SK-N-SH (cell line): ENCODE data around the gene PIGC. TPM values are rescaled to one million over a fixed set of nuclear protein-coding genes. Genes with fewer than 3 reads are reported as not detected.

ENCODE experiments used
- CTCF ChIA-PET: fragments of 300-600, 350-600 bp; formaldehyde crosslinking; extraction: SDS; loops from one replicate; lab custom pipeline; 2021; lab: Yijun Ruan, JAX
- POLR2A ChIA-PET: fragments of 350-600 bp; sonication (Branson Sonifier 250); formaldehyde crosslinking; extraction: SDS; loops from one replicate; lab custom pipeline; 2020; ENCODE audit warnings: antibody characterized with exemption, inconsistent platforms; lab: Yijun Ruan, JAX
- DNase-seq: peaks from one replicate; pipeline ENCODE4 v3.0.0; 2012
- H2AFZ ChIP-seq: fragments of 200-600 bp; sonication (generic); 2 replicates; pipeline ENCODE4 v1.8.1; 2016; ENCODE audit warnings: antibody characterized with exemption, mild to moderate bottlenecking, low read depth
- H3F3A ChIP-seq: fragments of 200-600 bp; sonication (generic); replicated peaks from 2 replicates; pipeline ENCODE3; 2016; ENCODE audit warnings: antibody characterized with exemption, mild to moderate bottlenecking; ENCODE audit not compliant: insufficient read depth
- H3K27ac ChIP-seq, 2 experiments: fragments of 200-500 bp in 1 of 2; fragments of 200-600 bp in 1 of 2; sonication (Bioruptor generic) in 1 of 2; sonication (generic), shearing (Covaris generic) in 1 of 2; 2 replicates each; pipeline versions ENCODE4 v1.5.1 to v1.6.1; 2014 to 2016; ENCODE audit warnings: low read depth in 2 of 2, inconsistent platforms in 1 of 2, low read length in 1 of 2, mild to moderate bottlenecking in 1 of 2, mixed read lengths in 1 of 2
- H3K27me3 ChIP-seq: fragments of 200-600 bp; sonication (generic), shearing (Covaris generic); 2 replicates; pipeline ENCODE4 v1.6.1; 2016; ENCODE audit warnings: mixed run types; ENCODE audit not compliant: insufficient read depth
- H3K36me3 ChIP-seq, 2 experiments: fragments of 200-500 bp in 1 of 2; fragments of 200-600 bp in 1 of 2; sonication (Bioruptor generic) in 1 of 2; sonication (generic) in 1 of 2; replicated peaks in 1 of 2; 2 replicates each; pipeline versions ENCODE3 to v1.5.1; 2014 to 2016; ENCODE audit warnings: low read length in 1 of 2, mild to moderate bottlenecking in 1 of 2; ENCODE audit not compliant: insufficient read depth in 2 of 2, control insufficient read depth in 1 of 2
- H3K4me1 ChIP-seq, 2 experiments: fragments of 200-500 bp in 1 of 2; fragments of 200-600 bp in 1 of 2; sonication (Bioruptor generic) in 1 of 2; sonication (generic), shearing (Covaris generic) in 1 of 2; 2 replicates each; pipeline versions ENCODE4 v1.5.1 to v1.6.1; 2014 to 2016; ENCODE audit warnings: low read depth in 1 of 2, low read length in 1 of 2, mixed run types in 1 of 2; ENCODE audit not compliant: insufficient read depth in 2 of 2, control insufficient read depth in 1 of 2
- H3K4me2 ChIP-seq: fragments of 200-600 bp; sonication (generic), shearing (Covaris generic); 2 replicates; pipeline ENCODE4 v1.6.1; 2017; ENCODE audit warnings: mixed run types
- H3K4me3 ChIP-seq, 2 experiments: fragments of 200-500 bp in 1 of 2; fragments of 200-600 bp in 1 of 2; sonication (Bioruptor generic) in 1 of 2; sonication (generic), shearing (Covaris generic) in 1 of 2; 2 replicates each; pipeline versions ENCODE4 v1.5.1 to v1.8.1; 2014 to 2016; ENCODE audit warnings: low read depth in 2 of 2, inconsistent platforms in 1 of 2, low read length in 1 of 2, mild to moderate bottlenecking in 1 of 2, mixed read lengths in 1 of 2, moderate library complexity in 1 of 2
- H3K79me2 ChIP-seq: fragments of 200-600 bp; sonication (generic); 2 replicates; pipeline ENCODE4 v1.8.1; 2017; ENCODE audit warnings: mild to moderate bottlenecking; ENCODE audit not compliant: insufficient read depth
- H3K9ac ChIP-seq: fragments of 200-600 bp; sonication (generic); 2 replicates; pipeline ENCODE4 v1.6.1; 2017; ENCODE audit warnings: mixed run types
- H3K9me2 ChIP-seq: fragments of 200-600 bp; sonication (generic); 2 replicates; pipeline ENCODE4 v1.6.1; 2017; ENCODE audit warnings: mixed run types
- H3K9me3 ChIP-seq: fragments of 200-600 bp; sonication (generic); 2 replicates; pipeline ENCODE4 v1.6.1; 2017; ENCODE audit warnings: mixed run types, mild to moderate bottlenecking, moderate library complexity
- H4K20me1 ChIP-seq: fragments of 200-600 bp; sonication (generic); 2 replicates; pipeline ENCODE4 v1.6.1; 2017; ENCODE audit warnings: mild to moderate bottlenecking, mixed run types; ENCODE audit not compliant: insufficient read depth
- SIN3A ChIP-seq: IDR thresholded peaks from 2 replicates; pipeline ENCODE4 v1.6.1; 2012; ENCODE audit warnings: low read depth, mild to moderate bottlenecking, low read length, moderate library complexity, borderline replicate concordance
- WGBS: methylation state at CpG from one replicate; pipeline ENCODE4 v1.1.6; 2017; ENCODE audit warnings: low lambda C conversion rate; 5-methylcytosine and 5-hydroxymethylcytosine counted together
- polyA plus RNA-seq, 3 experiments: library from polyadenylated mRNA; depleted of rRNA; stranded (reverse); fragments of >200 nt; gene quantifications; 2 replicates each; pipeline ENCODE4 v1.2.3, GENCODE V29; 2012

Gene PIGC
- polyA plus RNA-seq, 1 of the 3 experiments (the other 2 are of a cell fraction), result 20.6 TPM

DNA sequence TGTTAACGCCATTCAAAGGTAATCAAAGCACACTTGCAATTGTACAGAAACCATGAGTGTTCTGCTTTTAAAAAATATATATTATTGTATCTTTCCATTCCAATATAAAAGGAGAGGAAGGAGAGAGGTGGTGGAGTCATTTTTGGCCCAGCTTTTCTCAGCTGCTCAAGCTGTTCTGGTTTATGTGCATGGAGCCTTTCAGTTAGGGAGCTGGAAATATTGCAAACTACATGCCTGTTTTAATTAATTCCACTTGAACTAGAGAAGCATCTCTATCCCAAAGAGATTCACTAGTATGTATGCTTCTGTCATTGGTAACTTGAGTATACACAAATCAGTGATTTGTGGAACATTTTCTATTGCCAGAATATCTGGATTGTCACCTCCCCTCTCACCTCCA is 51.9 kb downstream of the PIGC start:
- Histone ChIP-seq H3K9ac (no peak overlapping the region), H3K79me2 (no peaks in the 10 kb centered on the region), H4K20me1 (no peaks in the 10 kb centered on the region), H3K9me3 (no peaks in the 10 kb centered on the region), H3K4me2 (no peak overlapping the region), H3K36me3 (peaks cover 0 to 5% of the 10 kb centered on the region in 2 experiments), H3F3A (peaks cover 5% of the 10 kb centered on the region), H3K27me3 (no peaks in the 10 kb centered on the region), H3K9me2 (no peaks in the 10 kb centered on the region), H3K27ac (peak overlapping the region in 1 of 2 experiments; percentile 94; a peak in 2 of 4 replicates), H3K4me3 (no peak overlapping the region), H3K4me1 (peaks cover 6 to 23% of the 10 kb centered on the region in 2 experiments; a peak in 3 of 4 replicates), H2AFZ (no peak overlapping the region)
- no peak for TF ChIP-seq SIN3A
- POLR2A ChIA-PET, result no interaction called here
- CTCF ChIA-PET, result interaction anchor here (0.9 to 1.3 kb wide), 2 partner anchors 11 to 301 kb away, joined by 3 read pairs; no protein-coding TSS in a partner anchor
- no peak for DNase-seq
- 97% methylated on average over 1 of the region's 1 CpG for WGBS

Other genes with a start within 250 kb of the PIGC start
- gene C1orf105, start 23.4 kb downstream of the PIGC start, polyA plus RNA-seq (2012; rRNA removed), result not detected in 2 replicates
- 5.4 and 7.6 TPM in 2 replicates for gene SUCO, start 89.1 kb upstream of the PIGC start, polyA plus RNA-seq (2012; rRNA removed)
- gene FASLG, start 215.0 kb upstream of the PIGC start, polyA plus RNA-seq (2012; rRNA removed), result not detected in 2 replicates